ENCODE results near the gene PCGF3.
"Not testable (repeated sequence)": the region's sequence is repeated elsewhere in the genome, so short reads cannot be mapped to it uniquely, and the experiment has no call there.

Gene PCGF3

DNA sequence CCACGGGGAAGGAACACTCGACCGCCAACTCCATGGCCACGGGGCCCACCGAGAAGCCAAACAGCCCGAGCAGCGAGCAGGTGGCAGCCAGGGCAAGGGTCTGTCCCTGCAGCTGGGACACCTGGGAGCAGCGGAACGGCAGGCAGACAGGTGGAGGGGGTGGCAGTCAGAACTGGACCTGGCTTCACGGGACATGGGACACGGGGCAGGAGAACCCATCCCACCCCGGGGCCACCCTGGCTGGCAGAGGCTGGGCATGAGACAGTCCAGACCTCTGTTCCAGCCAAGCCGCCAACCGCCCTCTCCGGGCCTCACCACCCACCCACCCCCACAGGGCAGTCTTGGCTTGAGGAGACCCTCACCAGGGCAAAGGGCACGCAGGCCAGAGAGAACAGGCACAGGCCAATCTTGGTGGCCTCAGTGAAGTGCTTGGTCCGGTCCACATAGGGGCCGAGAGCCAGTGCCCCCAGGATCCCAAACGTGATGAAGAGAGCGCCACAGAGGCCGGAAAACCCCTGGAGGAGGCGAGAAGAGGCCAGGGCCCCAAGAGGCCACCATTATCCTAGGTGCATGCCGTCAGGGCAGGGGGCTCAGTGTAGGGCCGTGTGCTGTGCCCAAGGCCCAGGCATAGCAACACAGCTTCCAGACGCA lies 22.3 kb upstream of the PCGF3 start:
- no peak for DNase-seq

DNA sequence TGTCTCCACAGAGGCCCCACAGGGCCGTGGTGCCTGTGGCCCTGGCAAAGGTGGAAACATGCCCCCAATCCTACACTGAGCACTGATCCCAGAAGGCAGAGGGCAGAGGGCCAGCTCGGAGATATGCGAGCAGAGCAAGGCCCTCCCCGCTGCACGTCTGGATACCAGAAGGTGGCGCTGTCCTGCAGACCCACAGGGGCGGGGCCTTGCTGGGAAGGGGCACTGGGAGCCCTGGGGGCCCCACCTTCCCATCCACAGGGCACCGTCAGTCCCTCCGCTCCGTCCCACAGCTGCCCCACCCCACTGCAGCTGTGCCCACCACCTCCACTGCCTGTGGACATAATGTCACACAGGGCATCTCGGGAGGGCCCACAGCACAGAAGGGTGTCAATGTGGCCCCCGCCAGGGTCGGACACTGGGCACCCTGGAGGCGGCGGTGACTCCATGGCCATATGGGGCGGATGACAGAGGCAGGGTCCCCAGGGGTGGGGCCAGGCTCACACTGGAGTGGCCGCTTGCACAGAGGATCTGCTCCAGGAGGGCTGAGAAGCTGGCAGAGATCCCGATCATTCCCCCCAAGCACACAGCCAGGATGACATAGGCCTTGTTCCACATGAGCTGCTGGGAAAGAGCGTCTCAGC lies 21.5 kb upstream of the PCGF3 start:
- no peak for DNase-seq

DNA sequence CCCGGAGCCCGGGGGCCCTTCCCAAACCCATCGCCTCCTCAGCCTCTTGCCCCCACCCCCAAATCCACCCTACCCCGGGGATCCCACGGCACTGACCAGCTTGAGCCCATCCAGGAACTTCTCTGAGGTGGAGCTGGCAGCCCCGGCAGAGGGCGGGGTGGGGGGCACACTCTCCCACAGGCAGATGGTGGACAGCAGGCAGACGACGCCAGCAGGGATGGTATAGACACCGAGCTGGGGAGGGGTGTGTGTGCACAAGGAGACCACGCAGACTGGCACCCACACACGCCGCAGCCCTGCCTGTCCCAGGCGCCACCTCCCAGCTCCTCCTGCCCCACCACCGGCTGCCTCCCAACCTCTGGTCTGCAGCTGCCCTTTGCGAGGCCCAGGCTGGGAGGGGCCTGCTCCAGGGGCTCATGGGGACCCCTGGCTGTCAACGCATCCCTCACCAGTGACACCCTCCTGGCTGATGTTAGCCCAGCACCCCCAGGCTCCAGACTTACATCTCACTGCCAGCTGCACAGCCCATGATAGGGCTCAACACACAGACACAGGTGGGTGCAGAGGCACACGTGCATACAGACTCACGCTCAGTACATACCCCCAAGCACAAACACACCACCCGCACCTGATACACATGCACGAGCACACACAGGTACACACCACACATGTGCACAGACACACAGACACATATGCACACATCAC lies 20.9 kb upstream of the PCGF3 start:
- DNase-seq, result no peak

DNA sequence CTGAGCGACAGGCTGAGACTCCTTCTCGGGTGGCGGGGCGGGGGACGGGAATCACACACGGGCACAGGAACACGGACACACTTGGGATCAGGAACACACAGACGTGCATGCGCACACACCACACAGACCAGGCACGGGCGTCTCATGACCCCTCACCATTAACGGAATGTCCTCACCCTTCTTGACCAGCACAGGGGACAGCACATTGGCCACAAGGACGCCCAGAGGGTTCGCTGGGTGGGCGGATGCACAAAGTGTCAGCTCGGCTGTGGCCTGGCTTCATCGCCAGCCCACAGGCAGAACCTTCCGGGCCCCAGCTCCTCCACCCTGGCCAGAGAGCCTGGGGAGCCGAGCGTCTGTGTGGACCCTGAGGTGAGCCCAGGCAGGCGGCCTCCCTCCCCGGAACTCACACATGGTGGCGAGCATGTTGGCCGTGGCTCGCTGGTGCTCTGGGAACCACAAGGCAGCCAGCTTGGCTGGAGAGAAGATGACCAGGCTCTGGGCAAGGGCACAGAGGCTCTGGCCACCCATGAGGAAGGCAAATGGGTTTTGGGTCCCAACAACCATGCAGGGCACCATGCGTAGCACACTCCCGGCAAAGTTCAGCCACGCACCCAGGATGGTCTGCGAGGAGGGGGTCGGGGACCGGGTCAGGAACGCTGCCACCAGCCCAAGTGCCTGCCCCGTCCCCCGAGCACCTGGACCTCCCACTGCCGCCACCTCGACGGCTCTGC lies 19.8 kb upstream of the PCGF3 start:
- no peak for DNase-seq

DNA sequence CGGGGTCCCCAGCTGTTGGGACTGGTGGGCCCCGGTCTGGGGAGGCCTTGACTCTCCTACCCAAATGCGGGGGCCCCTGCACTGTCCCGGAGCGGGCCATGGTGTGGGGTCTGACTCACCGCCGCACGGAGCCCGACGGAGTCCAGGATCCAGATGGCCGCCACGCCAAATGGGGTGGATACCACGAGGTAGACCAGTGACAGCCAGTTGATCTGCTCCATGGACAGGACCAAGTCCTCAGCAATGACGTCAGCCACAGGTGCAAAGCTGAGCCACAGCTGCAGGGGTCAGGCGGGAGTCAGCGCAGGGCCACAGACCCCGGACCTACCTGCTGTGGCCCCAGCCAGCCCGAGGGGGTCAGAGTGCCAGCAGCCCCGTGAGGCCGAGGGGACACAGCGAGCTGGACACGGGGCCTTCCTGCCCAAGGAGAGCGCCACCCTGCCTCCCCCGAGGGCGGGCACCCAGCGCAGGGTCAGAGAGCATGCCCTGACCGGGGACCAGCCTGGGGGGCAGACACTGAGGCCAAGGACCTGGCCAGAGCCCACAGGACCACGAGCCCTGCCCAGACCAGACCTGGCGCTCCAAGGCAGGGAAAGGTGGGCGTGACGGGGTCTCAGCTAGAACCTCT lies 19.1 kb upstream of the PCGF3 start:
- DNase-seq, result no peak

DNA sequence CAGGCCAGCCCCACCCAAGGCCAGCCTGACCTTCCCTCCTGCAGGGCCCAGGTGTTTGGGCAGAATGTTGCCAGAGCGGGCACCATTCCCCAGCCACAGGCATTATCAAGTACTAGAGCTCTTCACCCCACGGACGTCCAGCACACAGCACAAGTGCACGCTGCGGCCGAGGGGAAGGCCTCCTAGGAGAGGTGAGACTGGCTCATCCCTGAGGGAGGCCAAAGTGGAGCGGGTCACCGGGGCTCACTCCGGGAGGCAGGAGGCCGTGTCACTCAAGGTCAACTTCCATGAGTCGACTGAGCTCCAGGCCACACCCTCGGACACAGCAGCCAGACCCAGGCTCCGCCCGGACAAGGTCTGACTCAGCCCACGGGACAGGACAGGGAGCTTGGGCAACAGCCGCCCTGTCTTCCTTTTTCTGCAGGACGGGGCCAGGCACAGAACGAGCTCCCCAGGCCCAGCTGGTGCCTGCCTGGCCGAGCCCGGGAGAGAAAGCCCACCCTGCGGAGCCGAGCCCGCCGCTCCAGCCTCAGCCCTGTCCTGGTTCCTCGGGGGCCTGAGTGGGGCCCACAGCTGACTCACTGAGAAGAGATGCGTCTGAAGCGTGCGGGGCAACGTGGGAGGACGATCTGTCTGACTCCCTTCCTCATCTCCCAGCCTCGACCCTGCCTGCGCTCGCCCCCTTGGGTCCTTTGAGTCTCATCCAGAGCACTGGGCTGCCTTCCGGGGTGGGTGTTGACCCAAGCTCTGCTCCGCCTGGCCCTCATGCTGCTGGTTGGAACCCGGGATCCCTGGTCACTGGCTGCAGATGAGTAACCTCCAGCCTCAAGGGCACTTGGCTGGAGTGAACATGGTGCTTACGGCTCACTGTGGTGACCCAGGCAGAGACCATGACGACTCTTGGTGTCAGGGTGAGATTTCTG lies 18.3 kb upstream of the PCGF3 start:
- DNase-seq, result no peak

DNA sequence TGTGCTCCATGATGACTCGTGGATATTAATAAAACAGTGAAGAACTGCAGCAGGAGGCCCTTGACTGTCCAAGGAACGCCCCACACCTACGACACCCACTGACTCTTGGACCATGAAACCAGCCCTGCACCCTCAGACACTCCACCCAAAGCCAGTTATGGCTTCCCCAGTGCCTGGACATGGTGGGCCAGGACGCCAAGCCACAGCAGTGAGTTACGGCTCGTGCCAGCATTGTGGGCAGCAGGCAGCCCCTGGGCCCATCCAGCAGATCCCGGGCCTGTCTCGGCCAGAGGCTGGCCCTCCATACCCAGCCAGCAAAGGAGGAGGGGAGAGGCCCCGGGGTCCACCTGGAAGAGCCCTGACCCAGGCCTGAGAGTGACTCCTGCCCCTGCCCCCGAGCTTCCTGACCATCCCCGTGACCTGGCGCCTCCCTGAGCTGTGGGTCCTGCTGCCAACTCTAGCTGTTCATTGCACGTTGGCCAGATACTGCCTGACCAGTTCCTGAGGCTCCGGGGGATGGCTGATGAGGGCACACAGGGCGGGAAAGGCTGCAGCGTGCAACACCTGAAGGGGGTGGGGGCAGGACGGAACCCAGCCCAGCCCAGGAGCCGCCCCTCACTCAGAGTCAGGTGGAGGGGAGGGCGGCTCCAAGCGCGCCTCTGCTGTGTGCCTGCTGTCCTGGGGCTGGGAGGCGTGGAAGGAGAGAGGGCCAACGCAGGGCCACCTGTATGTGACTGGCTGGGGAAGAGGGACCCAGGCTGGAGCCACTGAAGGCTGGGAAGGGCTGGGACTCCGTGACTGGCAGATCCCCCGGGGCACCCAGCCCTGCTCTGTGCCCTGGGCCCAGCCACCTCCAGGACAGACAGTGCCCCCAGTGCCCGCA lies 17.4 kb upstream of the PCGF3 start:
- DNase-seq, result no peak

DNA sequence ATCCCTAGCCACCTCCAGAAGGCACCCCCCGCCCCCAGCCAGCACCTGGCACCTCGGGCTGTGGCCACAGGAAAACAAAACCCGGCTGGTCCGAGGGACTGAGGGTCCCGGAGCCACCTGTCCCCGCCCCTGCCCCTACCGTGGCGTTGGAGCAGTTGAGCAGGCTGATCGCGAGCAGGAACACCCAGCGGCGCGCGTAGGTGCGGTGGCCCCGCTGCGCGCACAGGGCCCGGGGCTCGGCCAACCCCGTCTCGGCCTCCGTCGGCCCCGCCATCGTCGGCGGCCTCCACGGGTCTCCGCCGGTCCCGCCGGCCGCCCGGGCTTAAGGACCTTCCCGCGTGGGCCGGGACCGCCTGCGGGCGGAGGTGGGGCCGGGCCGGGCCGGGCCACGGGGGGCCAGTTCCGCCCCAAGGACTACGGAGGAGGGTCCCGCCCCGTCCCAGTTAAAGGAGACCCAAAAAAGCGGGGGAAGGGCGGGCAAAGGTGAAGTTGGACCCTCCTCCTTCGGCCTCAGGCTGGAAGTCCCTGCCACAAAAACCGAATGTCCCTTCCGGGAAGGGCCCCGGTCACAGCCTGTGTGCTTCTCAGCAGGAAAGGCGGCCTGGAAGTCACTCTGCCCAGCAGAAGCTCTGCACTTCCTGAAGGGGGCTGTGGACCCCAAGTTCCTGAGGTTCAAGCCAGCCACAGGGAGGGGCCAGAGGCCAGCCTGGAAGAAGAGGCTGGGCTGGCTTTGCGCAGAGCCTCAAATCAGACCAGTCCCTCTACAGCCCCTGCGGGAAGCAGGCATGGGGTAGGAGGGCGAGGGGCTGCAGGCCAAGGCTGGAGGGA lies 16.6 kb upstream of the PCGF3 start, which contains the start of gene SLC49A3:
Gene SLC49A3 (minus strand): TSS at position 298 of the 828 bp plus-strand sequence. CDS start 24 bp downstream, at position 274.
- no peak for DNase-seq

DNA sequence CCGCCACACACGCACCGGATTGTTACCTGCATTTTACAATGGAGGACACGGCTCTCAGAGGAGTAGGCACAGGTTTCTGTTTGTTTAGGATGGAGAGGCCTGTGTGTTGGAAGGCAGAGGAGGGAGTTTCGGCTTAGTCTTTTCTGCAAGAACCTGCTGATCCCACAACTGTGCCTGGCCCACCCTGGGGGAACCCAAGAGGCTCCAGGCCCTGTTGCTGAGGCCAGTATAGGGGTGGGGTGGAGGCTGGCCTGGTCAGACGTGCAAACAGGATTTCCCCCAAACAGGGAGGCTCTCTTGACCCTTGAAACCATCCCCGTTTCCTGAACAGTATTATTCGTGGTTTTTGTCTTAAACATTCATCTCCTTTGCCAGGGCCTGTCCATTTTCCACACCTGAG lies 15.9 kb upstream of the PCGF3 start:
- DNase-seq, result no peak

DNA sequence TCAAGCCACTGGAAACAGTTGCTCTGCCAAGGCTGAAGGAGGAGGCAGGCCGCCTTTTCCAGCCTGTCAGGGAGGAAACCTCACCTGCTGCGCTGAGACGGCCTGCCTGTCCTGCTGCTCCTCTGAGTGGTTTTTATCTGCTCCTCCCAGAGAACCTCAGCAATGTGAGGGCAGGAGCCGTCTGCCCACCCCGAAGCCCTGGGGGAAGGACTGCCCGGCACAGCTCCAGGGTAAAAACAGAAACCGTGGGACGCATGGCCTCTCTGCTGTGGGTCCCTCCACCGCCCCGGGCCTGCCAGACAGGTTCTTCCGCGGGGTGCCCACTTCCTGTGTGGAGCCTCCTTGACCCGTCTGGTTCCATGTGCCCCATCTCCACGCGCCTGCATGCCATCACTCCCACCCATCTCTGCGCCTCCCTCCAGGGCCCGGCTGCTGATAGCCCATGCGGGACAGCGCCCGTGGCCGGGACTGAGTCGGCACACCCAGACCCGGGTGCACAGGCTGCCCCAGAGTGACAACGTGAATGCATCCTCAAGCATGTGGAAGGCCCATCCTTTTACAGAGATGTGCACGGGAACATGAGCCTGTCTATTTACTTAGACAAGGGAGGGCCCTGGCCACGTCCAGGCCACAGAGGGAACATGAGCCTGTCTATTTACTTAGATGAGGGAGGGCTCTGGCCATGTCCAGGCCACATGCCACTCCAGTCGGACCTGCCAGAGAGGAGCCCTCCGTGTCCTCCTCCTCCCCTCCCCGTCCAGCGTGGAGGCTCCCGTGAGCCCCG lies 12.7 kb upstream of the PCGF3 start:
- DNase-seq, result no peak

DNA sequence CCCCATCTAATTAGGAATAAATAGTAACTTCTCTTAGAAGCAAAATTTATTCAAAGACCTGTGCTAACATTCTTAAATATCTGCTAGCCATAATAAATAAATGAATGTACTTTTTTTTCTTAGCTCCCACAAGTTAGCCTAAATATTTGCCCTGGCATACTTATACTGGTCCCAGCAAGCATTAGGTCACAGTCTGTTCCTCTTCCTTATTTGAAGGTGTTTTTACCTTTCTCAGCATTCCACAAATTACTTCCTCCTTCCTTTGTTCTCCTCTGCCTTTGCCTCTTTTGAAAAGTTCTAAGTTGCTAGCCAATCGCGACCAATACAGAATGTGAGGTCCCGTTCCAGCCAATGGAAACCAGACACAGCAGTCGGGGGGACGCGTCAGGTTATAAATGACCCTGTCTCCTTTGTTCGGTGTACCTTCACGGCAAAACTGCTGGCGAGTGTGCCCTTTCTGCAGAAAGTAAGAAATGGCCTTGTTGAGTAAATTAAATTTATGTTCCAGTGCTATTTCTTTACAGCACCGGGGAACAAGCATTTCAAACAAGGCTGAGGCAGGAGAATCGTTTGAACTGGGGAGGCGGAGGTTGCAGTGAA lies 11.2 kb upstream of the PCGF3 start:
- DNase-seq, result not testable (repeated sequence)

DNA sequence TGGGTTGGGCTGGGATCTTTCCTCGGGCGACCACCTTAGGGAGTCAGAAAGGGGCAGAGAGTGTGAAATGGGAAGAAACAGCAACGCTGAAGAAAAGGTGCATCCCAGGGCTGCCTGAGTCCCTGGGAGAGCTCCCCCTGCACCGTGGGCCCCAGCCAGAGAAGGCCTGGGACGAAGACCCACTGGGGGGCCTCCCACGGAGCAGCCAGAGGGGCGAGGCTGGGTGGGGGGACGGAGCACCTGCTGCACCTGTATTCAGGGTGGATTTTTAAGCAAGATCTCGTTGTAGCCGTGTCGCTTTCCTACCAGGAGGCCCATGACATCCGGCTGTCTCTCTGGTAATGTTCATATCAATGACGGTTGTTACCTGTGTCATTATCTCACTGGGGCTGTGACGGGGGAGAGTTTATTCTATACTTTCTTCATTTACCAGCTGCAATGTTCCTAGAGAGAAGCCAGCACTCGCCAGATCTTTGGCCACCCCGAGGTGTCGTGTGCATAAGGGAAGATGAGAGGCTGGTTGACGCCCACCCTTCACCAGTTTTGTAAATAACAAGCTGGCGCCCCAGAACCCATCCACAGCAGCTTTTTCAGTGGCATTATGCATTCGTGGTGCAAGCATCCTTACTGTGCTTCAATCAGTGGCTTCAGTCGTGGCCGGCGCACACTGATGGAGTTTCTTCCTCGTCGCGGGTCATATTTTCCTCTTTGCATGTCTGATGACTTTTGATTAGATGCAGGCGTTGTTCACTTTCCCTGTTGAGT lies 5.6 kb upstream of the PCGF3 start:
- DNase-seq, result no peak

DNA sequence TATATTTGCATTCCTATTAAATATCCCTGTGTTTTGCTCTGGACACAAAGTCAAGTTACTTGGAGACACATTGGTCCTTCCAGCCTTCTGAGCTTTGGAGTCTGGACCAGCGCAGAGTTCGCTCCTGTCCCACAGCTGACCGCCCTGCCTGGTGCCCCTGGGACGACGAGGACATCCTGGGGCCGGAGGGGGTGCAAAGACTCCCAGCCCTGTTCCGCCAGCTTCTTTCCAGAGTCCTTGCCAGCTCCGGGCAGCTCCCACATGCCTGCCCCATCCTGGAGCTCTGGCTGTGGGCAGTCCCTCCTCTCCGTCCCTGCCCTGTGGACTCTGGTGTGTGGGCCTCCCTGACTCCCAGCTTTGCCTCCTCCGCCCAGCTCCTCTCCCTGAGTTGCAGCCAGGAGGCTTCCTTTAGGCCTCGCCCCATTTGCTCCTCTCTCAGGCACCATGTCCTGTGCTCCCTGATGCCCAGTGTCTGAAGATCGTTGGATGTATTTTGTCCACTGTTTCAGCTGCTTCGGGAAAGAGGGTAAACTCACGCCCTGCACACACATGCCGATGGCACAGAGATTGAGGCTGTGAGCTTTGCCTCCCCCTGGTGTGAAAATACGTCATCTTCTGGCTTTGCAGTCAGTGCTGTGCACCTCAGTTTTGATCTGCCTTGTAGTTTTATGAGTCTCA lies 4.9 kb upstream of the PCGF3 start:
- no peak for DNase-seq

DNA sequence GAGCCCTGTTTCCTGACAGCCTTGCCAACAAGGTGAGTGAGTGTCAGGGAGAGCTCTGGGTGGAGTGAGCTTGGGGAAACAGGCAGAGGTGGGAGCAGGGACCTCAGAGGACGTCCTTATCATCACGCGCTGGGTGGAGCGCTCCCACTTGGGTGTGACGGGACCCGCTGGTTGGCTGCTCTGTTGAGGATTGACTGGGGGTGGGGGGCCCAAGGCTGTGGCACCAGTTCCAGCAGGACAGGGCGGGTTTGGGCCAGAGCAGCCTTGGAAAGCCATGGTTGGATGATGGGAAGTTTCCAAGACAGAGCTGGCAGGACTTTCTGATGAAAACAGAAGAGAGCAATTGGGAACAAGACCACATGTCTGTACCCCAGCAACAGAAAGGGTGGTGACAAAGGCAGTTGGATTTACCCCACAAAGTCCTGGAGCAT lies 3.0 kb upstream of the PCGF3 start:
- no peak for DNase-seq

DNA sequence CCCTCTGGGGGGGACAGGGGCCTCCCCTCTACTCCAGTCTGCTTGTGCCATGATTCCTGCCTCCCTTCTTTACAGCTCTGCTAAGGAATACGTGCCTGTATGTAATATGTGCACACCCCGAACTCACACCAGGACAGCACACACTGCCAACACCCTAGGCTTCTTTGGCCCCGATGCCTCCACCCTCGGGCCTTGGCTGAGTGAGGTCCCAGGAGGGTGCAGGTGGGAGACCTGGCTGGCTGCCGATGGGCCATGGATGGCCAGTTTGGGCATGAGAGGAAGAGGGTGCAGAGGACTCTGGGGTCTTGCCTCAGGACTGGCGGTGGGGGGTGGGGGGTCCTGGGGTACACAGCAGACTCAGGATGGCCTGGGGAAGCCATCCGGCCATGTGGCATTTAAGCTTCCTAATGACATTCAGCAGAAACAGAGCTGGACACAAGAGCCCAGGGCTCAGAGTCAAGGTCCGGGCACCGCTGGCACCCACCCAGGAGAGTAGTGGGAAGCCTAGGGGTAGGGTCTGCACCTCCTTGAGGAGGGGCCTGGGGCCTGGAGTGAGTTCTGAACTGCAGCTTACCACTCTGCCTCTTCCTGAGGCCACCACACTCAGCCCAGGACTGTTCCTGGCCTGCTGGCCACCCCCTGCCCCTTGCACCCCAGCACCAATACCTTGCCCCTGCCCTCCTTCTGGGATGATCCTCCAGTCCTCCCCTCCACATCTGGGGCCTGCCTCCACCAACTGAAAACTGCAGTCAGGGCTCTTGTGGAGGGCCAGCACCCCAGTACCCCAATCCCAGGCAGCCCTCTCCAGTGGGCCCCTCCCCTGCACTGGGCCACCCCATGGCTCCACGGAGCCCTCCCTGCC lies 2.1 kb upstream of the PCGF3 start:
- DNase-seq, result no peak
